Mucosa of descending colon (tissue), 3 donors: ENCODE data around the gene EPHA8. TPM values are rescaled to one million over a fixed set of nuclear protein-coding genes. Genes with fewer than 3 reads are reported as not detected.

Experiments
- ATAC-seq: fragments of 200-7000 bp; cut with Tn5 transposase; one replicate; pipeline ENCODE4 v1.9.1; 2020; ENCODE audit warnings: mild to moderate bottlenecking, moderate library complexity
- DNase-seq, 3 donors: peaks; one replicate each; pipeline ENCODE4 v3.0.0-alpha.2; 2020
- H3K36me3 ChIP-seq: fragments of 200-600 bp; one replicate; pipeline ENCODE4 v1.8.0; 2021; ENCODE audit warnings: low read depth, mild to moderate bottlenecking
- H3K4me1 ChIP-seq: fragments of 200-600 bp; one replicate; pipeline ENCODE4 v1.8.0; 2021; ENCODE audit warnings: low read depth, mild to moderate bottlenecking
- H3K4me3 ChIP-seq: fragments of 200-600 bp; one replicate; pipeline ENCODE4 v1.8.0; 2021; ENCODE audit warnings: mild to moderate bottlenecking
- H3K9me3 ChIP-seq: fragments of 200-600 bp; one replicate; pipeline ENCODE4 v1.8.0; 2021; ENCODE audit warnings: mild to moderate bottlenecking
- intact Hi-C, 2 donors: fragments of 100-400 bp; cut with DNase I in 1 of 2; cut with micrococcal nuclease in 1 of 2; formaldehyde crosslinking; loops; one replicate each; pipeline versions ENCODE4 v1.11.0 to v1.11.1; 2022; cut with DNase I, micrococcal nuclease
- total RNA-seq, 3 donors: library from RNA; stranded (reverse); fragmentation: NEBNext Ultra II Directional in 2 of 3; extraction: Animal tissue kit (Norgen Biotek cat#: 25700) in 2 of 3; gene quantifications; one replicate each; pipeline versions ENCODE4 v1.2.1 to v1.2.4, GENCODE V29; 2021 to 2023
- TF ChIP-seq, protein P1 (sequence below): fragments of 200-600 bp; IDR thresholded peaks from one replicate; pipeline ENCODE4 v1.8.0; 2022; ENCODE audit warnings: antibody characterized with exemption, mild to moderate bottlenecking
- donor health status: DM: no; HTN: no; CAD: no; lungs with moderate emphysema.
- donor health status: DM: no; HTN: no; CAD: no.
- donor health status: DM: no; HTN: yes; CAD: no.

Gene EPHA8
- total RNA-seq, 3 donors from 2014 or later = not detected

DNA sequence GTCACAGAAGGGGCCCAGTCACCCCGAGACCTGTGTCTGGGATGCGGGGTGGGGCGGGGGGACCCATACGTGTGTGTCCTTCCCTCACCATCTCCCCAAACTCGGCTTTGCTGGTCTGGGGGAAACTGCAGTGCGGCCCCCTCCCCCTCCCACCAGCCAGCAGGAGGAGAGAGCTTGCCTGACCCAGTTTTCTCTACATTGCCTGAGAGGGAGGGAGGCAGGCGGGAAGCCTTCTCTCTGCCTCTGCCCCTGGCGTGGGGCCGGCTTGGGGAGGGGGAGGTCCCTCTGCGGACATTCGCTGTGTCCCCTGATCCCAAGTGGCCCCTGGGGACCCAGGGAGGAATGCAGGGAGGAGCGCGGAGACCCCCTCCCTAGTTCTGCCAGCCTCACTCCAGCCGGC, 3.9 kb downstream of the EPHA8 start:
- intact Hi-C loops = no loop called here
- TF ChIP-seq, protein P1, sequence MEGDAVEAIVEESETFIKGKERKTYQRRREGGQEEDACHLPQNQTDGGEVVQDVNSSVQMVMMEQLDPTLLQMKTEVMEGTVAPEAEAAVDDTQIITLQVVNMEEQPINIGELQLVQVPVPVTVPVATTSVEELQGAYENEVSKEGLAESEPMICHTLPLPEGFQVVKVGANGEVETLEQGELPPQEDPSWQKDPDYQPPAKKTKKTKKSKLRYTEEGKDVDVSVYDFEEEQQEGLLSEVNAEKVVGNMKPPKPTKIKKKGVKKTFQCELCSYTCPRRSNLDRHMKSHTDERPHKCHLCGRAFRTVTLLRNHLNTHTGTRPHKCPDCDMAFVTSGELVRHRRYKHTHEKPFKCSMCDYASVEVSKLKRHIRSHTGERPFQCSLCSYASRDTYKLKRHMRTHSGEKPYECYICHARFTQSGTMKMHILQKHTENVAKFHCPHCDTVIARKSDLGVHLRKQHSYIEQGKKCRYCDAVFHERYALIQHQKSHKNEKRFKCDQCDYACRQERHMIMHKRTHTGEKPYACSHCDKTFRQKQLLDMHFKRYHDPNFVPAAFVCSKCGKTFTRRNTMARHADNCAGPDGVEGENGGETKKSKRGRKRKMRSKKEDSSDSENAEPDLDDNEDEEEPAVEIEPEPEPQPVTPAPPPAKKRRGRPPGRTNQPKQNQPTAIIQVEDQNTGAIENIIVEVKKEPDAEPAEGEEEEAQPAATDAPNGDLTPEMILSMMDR = no peak
- no peaks in the 10 kb centered on the region for H3K36me3 ChIP-seq
- DNase-seq = no peak
- H3K4me3 ChIP-seq = no peak overlapping the region
- H3K9me3 ChIP-seq = no peaks in the 10 kb centered on the region
- no peak for ATAC-seq
- H3K4me1 ChIP-seq = no peaks in the 10 kb centered on the region

DNA sequence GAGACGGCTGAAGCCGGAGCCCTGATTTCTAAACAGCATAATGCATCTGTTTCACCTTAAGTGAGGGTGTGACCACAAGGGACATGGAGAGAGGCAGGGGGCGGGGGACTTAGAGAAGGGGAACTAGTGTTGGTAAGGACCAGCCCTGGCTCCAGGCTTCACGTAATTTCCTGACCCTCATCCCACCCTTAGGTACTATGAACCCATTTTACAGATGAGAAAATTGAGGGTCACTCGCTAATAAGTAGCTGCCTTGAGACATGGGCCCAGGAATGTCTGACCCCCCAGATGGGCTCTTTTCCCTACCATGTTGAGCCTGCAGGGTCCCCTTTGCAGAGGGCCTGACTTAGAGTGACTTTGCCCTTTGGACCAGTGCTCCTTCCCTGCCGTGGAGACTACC, 4.7 kb downstream of the EPHA8 start:
- Histone ChIP-seq H3K36me3 (no peaks in the 10 kb centered on the region), H3K4me3 (no peak overlapping the region), H3K4me1 (no peaks in the 10 kb centered on the region), H3K9me3 (no peaks in the 10 kb centered on the region)
- TF ChIP-seq, protein P1 = no peak
- DNase-seq (no peak), ATAC-seq (no peak)
- intact Hi-C loops = no loop called here

DNA sequence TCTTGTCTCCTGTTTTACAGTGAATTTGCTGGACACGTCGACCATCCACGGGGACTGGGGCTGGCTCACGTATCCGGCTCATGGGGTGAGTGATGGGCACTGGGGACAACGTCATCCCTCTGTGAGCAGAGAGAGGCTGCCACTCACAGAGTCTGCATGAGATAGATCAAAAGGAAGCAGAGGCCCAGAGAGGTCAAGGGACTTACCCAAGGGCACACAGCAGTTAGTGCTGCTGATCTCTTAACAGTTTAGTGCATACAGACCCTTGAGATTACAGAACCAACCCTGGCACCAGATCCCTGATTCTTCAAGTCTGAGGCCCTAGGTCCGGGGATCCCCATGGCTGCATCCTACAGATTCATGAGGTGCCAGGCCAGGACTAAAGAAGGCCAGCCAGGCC, 6.0 kb downstream of the EPHA8 start:
- DNase-seq (no peak), ATAC-seq (no peak)
- no peaks in the 10 kb centered on the region for H3K36me3 ChIP-seq
- no peak overlapping the region for H3K4me3 ChIP-seq
- H3K4me1 ChIP-seq = no peaks in the 10 kb centered on the region
- no peaks in the 10 kb centered on the region for H3K9me3 ChIP-seq
- intact Hi-C loops = no loop called here
- TF ChIP-seq, protein P1 = no peak

DNA sequence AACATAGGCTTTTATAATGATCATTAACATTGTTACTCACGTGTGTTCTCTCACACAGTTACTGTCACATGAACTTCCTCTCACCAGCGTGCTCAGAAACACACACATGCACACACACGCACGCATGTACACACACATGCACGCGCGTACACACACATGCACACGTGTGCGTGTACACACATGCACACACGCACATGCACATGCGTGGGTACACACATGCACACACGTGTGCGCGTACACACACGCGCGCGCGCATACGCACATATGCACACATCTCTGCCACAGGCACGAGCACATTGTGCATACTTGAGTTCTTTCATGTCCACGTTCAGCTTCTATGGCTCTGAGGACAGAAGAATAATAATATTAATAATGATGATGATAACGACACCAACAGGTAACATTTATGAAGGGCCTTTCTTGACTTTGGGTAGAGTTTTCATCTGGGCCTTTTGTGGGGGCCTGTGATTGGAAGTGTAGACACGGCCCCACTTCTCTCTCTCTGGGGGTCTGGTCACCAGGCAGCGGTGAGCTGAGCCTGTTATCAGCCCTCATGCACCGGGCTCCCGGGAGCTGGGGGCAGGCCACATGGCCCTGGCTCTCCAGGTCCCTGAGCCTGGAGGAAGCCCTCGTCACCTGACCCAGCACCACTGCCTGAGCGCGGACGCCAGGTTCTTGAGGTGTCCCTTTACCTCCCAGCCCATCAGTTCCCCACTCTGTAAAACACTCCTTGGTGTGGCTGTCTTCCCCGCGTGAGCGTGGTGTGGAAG, 7.0 kb downstream of the EPHA8 start:
- no peak overlapping the region for H3K4me3 ChIP-seq
- H3K4me1 ChIP-seq = no peaks in the 10 kb centered on the region
- ATAC-seq (no peak), DNase-seq (no peak)
- TF ChIP-seq, protein P1 = no peak
- intact Hi-C loops = no loop called here
- no peaks in the 10 kb centered on the region for H3K36me3 ChIP-seq
- H3K9me3 ChIP-seq = no peaks in the 10 kb centered on the region

DNA sequence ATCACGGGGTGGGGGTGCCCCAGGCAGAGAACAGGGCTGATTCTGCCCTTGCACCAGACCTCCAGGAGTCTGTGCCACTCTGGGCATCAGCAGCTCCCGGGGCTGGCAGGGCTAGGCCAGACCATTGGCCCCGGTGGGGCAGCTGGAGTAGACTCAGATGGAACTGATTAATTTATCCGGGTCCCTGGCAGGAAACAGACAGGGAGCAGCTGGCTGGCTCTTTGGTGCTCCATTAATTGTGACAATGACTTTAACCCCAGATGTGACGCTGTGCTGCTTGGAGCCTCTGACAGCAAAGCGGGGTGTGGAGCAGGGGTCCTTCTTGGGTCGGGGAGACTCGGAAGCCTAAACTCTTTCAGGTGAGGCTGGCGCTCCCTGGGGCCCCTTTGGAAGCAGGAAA, 9.5 kb downstream of the EPHA8 start:
- Histone ChIP-seq H3K4me3 (no peak overlapping the region), H3K36me3 (no peaks in the 10 kb centered on the region), H3K9me3 (no peaks in the 10 kb centered on the region), H3K4me1 (no peaks in the 10 kb centered on the region)
- TF ChIP-seq, protein P1 = no peak
- intact Hi-C loops = no loop called here
- ATAC-seq (no peak), DNase-seq (no peak)
